HPDE6-E6E7 (cell line): ENCODE results near the gene AJAP1.

Experiments
- DNase-seq: peaks from one replicate; pipeline ENCODE4 v3.0.0; 2011; ENCODE audit warnings: missing footprints; ENCODE audit errors: extremely low spot score

Gene AJAP1

GRCh38 chr1:4820543-4820942 lies 166.1 kb downstream of the AJAP1 start:
- DNase-seq = no peak

- DNase-seq = no peak
Measured at GRCh38 chr1:4825800-4826450, 171.5 kb downstream of the AJAP1 start.

DNA sequence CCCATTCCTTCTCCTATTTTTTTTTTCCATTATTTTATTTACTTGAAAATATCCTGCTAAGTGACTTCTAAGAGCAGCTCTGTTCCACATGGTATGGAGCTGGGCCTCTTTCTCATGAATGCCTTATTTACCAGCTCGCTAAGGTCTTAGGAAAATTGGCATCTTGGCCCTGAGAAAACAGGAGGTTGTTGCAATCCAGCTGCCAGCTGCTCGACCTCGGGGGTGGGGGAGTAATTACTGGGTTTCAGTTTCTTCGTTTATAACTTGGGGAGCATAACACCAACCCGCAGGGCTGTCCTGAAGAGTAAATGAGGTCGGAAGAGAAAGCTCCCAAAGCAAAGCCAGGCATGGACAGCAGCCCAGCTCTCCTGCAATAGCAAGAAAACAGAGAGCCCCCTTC lies 176.3 kb downstream of the AJAP1 start:
- DNase-seq = no peak

- no peak for DNase-seq
Measured at GRCh38 chr1:4836574-4836973, 182.2 kb downstream of the AJAP1 start.

GRCh38 chr1:4837031-4837600 lies 182.7 kb downstream of the AJAP1 start:
- DNase-seq = no peak

- no peak for DNase-seq
Measured at GRCh38 chr1:4837752-4838151, 183.3 kb downstream of the AJAP1 start.

GRCh38 chr1:4838231-4838630 lies 183.8 kb downstream of the AJAP1 start:
- no peak for DNase-seq
